KG1 (cell line): ENCODE measurements around the gene PLEKHG3.
"Not testable (repeated sequence)": the region's sequence is repeated elsewhere in the genome, so short reads cannot be mapped to it uniquely, and the experiment has no call there.

Source experiments
- DNase-seq: peaks from one replicate; lab custom pipeline; 2025; lab: John Stamatoyannopoulos, UW

PLEKHG3 gene

GRCh38 chr14:64688031-64688430 lies 16.2 kb upstream of the PLEKHG3 start:
- no peak for DNase-seq

GRCh38 chr14:64688811-64689281 lies 15.4 kb upstream of the PLEKHG3 start:
- DNase-seq = no peak

DNA sequence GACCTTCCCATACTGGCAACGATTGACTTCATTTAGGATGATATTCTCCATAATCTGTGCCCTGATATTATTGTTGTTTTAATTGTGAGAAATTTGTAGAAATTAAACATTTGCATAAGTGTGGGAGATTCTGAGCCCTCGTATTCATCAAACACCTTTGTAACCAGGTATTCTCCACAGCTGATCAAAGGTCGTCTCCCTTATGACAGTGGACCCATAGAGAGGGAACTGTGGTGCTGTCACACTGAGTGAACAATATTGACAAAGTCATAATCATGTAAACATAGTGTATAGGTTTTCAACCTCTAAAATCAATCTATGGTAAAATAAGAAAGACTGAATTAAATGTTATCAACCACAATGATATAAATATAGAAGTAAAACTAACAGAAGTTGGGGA lies 14.9 kb upstream of the PLEKHG3 start:
- DNase-seq = no peak

- DNase-seq = not testable (repeated sequence)
These were observed 13.6 kb upstream of the PLEKHG3 start for GRCh38 chr14:64690607-64691006.

DNA sequence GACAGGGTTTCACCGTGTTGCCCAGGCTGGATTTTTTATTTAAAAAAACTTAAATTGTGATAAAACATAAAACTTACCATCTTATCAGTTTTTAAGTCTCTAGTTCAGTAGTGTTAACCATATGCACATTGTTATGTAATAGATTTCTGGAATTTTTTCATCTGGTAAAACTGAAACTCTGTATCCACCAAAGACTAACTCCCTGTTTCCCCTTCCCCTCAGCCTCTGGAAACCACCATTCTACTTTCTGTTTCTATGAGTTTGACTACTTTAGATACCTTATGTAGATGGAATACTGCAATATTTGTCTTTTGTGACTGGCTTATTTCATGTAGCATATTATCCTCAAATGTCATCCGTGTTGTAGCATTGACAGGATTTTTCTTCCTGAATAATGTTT lies 12.8 kb upstream of the PLEKHG3 start:
- no peak for DNase-seq

- no peak for DNase-seq
These were observed 11.8 kb upstream of the PLEKHG3 start for GRCh38 chr14:64692189-64692985.

GRCh38 chr14:64692986-64693809 lies 11.0 kb upstream of the PLEKHG3 start:
- DNase-seq = no peak

DNA sequence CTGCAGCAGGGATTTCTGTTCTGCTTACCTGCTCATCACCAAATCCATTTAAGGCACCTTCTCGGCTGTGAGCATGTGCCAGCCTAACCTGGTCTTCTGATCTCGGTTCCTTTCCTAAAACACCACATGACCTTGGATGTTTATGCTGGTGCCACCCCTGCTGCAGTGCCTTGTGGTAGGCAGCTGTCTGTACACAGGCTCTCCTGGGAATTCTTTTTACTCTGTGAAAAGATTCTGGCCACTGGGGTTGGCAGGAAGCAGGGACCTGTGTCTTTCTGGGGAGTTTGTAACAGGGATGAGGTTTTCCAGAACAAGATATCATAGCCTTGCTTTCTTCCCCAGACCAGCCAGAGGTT lies 10.4 kb upstream of the PLEKHG3 start:
- no peak for DNase-seq

DNA sequence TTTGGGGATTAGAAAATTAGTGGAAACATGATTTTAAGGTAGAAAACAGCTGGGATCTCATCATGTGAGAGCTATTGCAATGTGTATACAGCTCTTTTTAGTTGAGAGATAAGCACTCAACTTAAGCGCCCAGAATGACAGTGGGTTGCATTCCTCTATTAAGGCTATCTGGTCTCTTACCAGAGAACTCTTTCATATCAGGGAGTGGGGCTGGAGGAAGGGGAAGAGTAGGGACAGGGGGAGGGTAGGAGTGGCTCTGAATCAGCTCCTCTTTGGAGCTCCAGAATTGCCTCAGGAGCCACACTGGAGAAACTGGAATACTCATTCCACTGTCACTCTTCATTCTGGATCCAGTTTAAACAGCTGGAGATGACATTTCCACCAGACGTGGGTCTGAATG lies 9.2 kb upstream of the PLEKHG3 start:
- DNase-seq = no peak

DNA sequence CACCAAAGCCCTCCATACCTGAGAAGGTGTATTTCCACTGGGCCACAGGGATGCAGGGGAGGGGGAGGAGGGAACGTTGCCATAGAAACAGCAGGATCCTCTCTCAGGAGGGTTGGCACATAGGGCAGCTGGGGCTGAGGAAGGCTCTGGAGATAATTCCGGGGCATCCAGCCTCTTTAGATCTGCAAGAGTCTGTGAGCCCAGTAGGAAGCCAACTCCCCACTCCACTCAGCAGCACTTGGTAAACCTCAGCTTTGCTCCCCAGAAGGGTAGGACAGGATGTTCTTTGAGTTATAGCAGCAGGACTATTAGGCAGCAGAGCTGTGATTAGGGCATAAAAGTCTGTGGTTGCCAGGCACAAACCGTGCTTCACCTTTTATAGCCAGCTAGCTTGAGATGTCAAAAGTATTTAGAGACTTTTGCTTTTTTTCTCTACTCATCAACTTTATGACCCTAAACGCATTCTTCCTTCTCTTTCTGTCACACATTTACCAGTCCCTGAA lies 7.8 kb upstream of the PLEKHG3 start:
- no peak for DNase-seq

- peak; percentile 66 for DNase-seq
These were observed 5.3 kb upstream of the PLEKHG3 start for GRCh38 chr14:64698903-64699302.

GRCh38 chr14:64700290-64700689 lies 3.9 kb upstream of the PLEKHG3 start:
- no peak for DNase-seq

GRCh38 chr14:64700894-64701293 lies 3.3 kb upstream of the PLEKHG3 start:
- DNase-seq = no peak

- no peak for DNase-seq
These were observed 2.6 kb upstream of the PLEKHG3 start for GRCh38 chr14:64701660-64702059.

DNA sequence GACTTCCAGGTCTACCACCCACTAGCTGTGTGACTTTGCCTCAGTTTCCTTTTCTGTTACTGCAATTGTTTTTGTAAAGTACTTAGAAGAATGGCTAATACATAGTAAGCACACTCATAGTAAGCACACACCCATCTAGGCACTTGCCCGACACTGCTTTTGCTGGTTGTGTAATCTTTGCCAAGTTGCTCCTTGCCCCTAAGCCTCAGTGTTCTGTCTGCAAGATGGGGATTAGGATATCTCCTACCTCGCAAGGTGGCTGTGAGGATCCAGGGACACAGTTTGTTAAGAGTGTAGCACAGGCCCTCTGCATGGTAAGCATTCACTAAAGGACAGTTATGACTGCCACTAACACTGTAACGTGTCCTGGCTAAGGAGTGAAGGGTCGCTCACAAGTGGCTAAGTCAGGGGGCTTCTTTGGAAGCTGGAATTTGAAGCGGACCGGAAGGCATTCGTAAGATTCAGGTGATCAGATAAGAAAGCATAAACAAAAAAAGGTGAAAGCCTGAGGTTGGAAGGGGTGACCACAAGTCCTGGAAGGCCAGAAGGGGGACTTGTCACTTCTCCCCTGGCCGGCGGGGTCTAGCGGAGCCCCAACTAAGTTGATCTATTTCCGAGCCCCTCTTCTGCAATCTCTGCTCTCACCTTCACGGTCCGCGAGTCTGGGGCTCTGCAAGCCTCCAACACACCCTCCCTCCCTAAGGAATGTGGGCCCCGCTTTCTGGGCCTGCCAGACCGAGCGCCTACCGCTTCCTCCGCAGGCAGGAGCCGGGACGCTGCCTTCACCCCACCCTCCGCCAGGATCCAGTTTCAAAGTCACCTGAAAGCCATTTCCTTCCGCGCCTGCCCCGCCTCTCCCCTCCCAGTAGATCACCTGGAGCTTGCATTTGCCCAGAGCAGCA lies 1.5 kb upstream of the PLEKHG3 start:
- no peak for DNase-seq

DNA sequence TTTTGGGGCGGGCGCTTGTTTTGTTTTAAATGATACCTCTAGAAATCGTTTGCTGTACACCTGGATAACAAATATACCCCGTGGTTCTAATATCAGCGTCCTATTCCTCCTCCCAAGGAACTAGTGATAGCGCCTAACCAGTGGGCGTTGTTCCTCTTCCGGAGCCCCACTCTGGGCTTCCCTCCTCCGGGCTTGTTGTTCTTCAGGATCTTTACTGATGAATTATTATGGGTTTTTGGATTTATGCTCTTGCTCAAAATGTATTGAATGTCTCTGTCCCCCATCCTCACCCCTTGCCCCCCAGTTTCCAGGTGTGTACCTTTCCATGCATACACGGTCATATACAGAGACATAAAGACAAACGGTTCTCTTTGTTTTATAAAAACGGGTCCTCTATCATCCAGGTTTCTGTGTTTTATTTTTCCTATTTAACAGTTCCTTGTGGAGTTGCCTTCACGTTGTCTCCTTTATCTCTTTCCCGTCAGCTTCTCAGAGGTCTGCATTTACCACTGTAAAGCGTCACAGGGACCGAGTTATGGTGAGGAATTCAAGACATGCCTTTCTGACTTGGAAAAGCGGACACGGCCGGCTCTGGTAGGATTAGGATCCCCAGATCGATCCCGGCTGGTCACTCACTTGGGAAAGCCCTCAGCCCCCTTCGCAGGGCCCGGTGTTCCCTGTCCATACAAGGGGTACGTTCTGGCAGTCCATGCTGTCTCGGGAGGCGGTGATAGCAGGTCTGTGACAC lies 655 bp upstream of the PLEKHG3 start:
- no peak for DNase-seq

- no peak for DNase-seq
These were observed 638 bp downstream of the PLEKHG3 start for GRCh38 chr14:64704743-64705380.

DNA sequence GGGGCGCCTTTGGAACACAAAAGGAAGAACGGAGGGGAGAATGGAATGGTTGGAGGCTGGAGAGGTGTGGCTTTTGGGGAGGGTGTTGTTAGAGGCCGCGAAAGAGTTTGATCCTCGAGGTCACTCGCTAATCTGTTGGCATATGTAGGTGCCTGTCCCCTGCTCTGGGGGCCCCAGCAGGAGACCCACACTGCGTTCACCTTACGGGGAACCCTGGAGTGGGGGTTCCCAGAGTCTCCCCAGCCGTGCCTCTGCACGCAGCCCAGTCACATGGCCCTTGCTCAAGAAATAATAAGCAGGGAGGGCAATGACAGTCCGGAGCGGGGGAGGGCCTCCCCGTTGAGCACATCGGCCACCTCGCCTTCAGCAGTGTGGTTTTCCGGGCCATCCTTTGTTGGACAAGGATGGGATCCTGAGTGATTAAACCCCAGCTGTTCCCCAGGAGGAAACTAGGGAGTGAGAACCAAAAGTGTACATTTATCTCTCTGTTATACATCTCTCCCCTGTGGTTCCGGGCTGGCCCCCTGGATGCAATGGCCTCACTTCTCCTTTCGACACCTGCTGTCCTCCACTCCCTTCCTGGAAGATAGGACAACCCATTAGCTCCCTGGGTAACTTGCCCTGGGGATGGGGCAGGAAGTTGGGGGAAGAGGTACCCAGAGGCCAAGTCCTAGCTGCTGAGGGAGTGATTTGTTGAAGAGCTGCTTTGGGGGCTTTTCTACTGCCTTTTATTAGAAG lies 1.3 kb downstream of the PLEKHG3 start:
- peak; percentile 30 for DNase-seq

GRCh38 chr14:64706119-64706592 lies 1.9 kb downstream of the PLEKHG3 start:
- DNase-seq = no peak
